Activated naive CD4-positive, alpha-beta T cell treated with anti-CD3 and anti-CD28 coated beads for 36 hours (primary cell): ENCODE measurements around the gene EFCAB8. TPM values are rescaled to one million over a fixed set of nuclear protein-coding genes. Genes with fewer than 3 reads are reported as not detected.
"Not testable (repeated sequence)": the region's sequence is repeated elsewhere in the genome, so short reads cannot be mapped to it uniquely, and the experiment has no call there.

Source experiments
- CTCF ChIA-PET: fragments of 350-600 bp; sonication (Branson Sonifier 250); formaldehyde crosslinking; loops from one replicate; lab custom pipeline; 2021; ENCODE audit warnings: antibody characterized with exemption; lab: Charles Lee
- DNase-seq: peaks from one replicate; pipeline ENCODE4 v3.0.0-alpha.2; 2020
- H3K27ac Mint-ChIP-seq: one replicate; pipeline ENCODE4 v1.8.0; 2021; ENCODE audit warnings: mild to moderate bottlenecking, mixed read lengths
- H3K27me3 Mint-ChIP-seq: one replicate; pipeline ENCODE4 v1.8.0; 2021; ENCODE audit warnings: low read depth, mixed read lengths
- H3K36me3 Mint-ChIP-seq: one replicate; pipeline ENCODE4 v1.8.0; 2021; ENCODE audit warnings: low read depth, mixed read lengths
- H3K4me1 Mint-ChIP-seq: one replicate; pipeline ENCODE4 v1.8.0; 2021; ENCODE audit warnings: low read depth, mixed read lengths
- H3K4me3 Mint-ChIP-seq: one replicate; pipeline ENCODE4 v1.8.0; 2021; ENCODE audit warnings: mild to moderate bottlenecking, moderate library complexity, mixed read lengths
- H3K9me3 Mint-ChIP-seq: one replicate; pipeline ENCODE4 v1.8.0; 2021; ENCODE audit warnings: mixed read lengths
- intact Hi-C: fragments of 100-400 bp; cut with micrococcal nuclease; formaldehyde crosslinking; loops from one replicate; pipeline ENCODE4 v1.15.1; 2023
- total RNA-seq, 2 experiments: library from RNA; stranded (reverse); gene quantifications; one replicate each; pipeline ENCODE4 v1.2.3, GENCODE V29; 2021

EFCAB8 gene
- total RNA-seq, 2 experiments from 2014 or later = 0.45 to 0.57 TPM

DNA sequence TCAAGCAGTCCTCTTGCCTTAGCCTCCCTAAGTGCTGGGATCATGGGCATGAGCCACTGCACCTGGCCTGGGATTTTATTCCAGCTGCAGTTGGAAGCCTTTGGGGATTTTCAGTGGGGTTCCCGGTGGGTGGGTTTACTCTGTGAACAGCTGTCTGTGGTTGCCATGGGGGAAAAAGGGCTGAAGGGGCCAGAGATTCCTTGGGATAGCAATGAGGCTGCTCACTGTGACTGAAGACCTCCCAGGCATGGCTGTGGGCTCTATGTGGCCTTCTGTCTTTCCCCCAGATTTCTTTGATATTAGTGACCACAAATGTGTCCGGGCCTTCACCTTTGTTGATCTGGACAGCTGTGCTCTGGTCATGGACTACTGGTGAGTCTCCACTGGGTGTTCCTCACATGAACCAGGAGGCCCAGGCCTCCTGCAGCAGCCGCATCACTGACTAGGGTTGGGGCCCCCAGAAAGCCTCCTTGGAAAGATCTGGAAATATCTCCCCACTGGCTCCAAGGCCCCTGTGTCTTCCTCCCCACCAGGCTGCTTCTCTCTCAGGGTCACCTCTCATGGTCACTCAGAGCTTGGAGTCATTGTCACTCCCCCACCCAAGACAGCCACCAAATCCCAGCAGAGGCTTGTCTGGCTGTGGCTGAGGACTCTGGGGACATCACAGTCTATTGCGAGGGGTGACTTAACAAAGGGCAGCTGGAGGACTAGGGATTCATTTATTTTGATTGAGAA lies 33.4 kb downstream of the EFCAB8 start:
- Mint-ChIP-seq H3K9me3 (no peaks in the 10 kb centered on the region), H3K4me3 (no peak overlapping the region), H3K4me1 (no peaks in the 10 kb centered on the region), H3K27me3 (no peaks in the 10 kb centered on the region), H3K27ac (no peak overlapping the region), H3K36me3 (no peaks in the 10 kb centered on the region)
- CTCF ChIA-PET = interaction anchor here (1.4 kb wide), 1 partner anchor 10 kb away, joined by 6 read pairs; no protein-coding TSS in a partner anchor
- DNase-seq = no peak
- intact Hi-C loops = no loop called here

DNA sequence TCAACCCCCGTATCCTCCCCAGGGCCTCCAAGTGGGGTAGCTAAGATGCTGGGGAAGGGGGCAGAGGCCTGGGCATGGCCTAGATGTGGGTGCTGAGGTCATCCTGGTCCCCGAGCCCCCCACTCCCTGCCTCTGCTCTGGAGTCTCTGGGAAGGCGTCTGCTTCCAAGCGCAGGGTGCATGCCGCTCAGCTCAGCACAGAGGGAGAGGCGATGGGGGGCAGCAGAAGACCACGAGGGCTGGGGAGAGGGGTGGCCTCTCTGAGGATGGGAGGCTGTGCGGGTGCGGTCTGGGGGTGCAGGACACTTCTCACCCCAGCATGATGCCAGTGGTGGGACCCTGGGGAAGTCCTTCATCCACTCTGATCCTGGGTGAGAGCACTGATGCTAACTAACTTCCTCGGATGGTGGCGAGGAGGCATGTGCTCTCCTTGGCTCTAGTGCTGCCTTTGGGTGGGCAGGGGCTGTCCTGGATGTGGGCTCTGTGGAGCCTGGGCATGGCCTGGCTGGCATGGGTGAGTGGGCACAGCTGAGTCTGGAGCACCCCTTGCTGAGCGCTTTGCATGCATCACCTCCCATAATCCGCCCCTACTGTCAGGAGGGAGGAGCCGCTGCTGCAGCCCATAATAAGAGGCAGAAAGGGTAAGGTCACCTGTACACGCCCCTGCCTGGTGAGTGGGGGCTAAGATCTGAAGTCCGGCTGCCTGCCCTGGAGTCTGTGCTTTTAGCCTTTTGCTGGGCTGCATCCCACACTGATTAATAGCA lies 34.7 kb downstream of the EFCAB8 start:
- Mint-ChIP-seq H3K36me3 (no peaks in the 10 kb centered on the region), H3K27ac (no peak overlapping the region), H3K9me3 (no peaks in the 10 kb centered on the region), H3K4me3 (no peak overlapping the region), H3K27me3 (no peaks in the 10 kb centered on the region), H3K4me1 (no peaks in the 10 kb centered on the region)
- CTCF ChIA-PET = interaction anchor here (1.9 kb wide), 1 partner anchor 104 kb away, joined by 9 read pairs; no protein-coding TSS in a partner anchor
- intact Hi-C loops = loop anchor here (1.0 kb wide), 1 partner anchor 103 kb away; no protein-coding TSS in a partner anchor
- no peak for DNase-seq

GRCh38 chr20:32894026-32894483 lies 35.3 kb downstream of the EFCAB8 start:
- CTCF ChIA-PET = interaction anchor here (1.9 kb wide), 1 partner anchor 105 kb away, joined by 9 read pairs; no protein-coding TSS in a partner anchor
- intact Hi-C loops = loop anchor here (1.0 kb wide), 1 partner anchor 104 kb away; no protein-coding TSS in a partner anchor

DNA sequence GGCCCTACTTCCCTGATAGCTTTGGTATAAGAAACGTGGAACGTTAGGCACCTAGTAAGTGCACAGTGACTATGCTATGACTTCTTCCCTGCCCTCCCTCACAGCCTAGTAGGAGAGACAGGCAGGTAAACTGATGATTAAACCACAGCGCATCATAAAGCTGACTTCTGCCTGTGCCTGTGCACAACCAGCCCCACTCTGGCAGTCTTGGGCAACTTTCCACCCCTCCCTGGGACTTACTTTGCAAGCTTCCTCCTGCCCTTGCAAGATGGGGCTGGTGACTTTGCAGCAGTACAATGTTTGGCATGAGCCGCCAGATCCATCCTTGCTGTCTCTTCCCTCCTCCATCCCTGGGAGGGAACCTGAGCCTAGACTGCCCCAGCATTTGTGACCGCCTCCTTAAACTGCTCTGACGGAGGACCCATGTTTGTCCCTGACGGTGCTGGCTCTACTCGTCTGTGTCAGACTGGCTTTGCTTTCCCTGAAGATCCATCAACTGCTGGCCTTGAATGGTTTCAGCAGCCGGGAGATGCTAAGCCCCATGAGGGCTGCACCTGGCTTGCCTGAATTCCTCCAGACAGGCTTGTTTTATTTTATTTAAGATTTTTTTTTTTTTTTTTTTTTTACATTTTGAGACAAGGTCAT lies 36.1 kb downstream of the EFCAB8 start:
- Mint-ChIP-seq H3K27ac (no peak overlapping the region), H3K4me3 (no peak overlapping the region), H3K9me3 (no peaks in the 10 kb centered on the region), H3K27me3 (no peaks in the 10 kb centered on the region), H3K4me1 (peaks cover 4% of the 10 kb centered on the region), H3K36me3 (no peaks in the 10 kb centered on the region)
- intact Hi-C loops = loop anchor here (1.0 kb wide), 1 partner anchor 105 kb away; no protein-coding TSS in a partner anchor
- no peak for DNase-seq
- CTCF ChIA-PET = interaction anchor here (1.9 kb wide), 1 partner anchor 105 kb away, joined by 9 read pairs; no protein-coding TSS in a partner anchor

More at GRCh38 chr20:32894026-32894483, 35.3 kb downstream of the EFCAB8 start:
- Mint-ChIP-seq H3K4me1 (peaks cover 4% of the 10 kb centered on the region), H3K9me3 (no peaks in the 10 kb centered on the region), H3K27ac (no peak overlapping the region), H3K36me3 (no peaks in the 10 kb centered on the region), H3K4me3 (no peak overlapping the region), H3K27me3 (no peaks in the 10 kb centered on the region)
- peak; percentile 41 for DNase-seq

- H3K27me3 Mint-ChIP-seq = no peaks in the 10 kb centered on the region
- no peaks in the 10 kb centered on the region for H3K36me3 Mint-ChIP-seq
- CTCF ChIA-PET = interaction anchor here (0.6 to 1.5 kb wide), 5 partner anchors 8 to 200 kb away, joined by 3 to 4 read pairs (median 3); no protein-coding TSS in a partner anchor
- H3K4me1 Mint-ChIP-seq = peaks cover 4% of the 10 kb centered on the region
- intact Hi-C loops = no loop called here
- H3K9me3 Mint-ChIP-seq = no peaks in the 10 kb centered on the region
- H3K4me3 Mint-ChIP-seq = no peak overlapping the region
- DNase-seq = no peak
- no peak overlapping the region for H3K27ac Mint-ChIP-seq
These were observed 38.0 kb downstream of the EFCAB8 start for GRCh38 chr20:32896521-32897280.

GRCh38 chr20:32898729-32899128 lies 40.0 kb downstream of the EFCAB8 start:
- Mint-ChIP-seq H3K9me3 (no peaks in the 10 kb centered on the region), H3K27ac (no peak overlapping the region), H3K4me1 (peaks cover 16% of the 10 kb centered on the region), H3K4me3 (no peak overlapping the region), H3K27me3 (no peaks in the 10 kb centered on the region), H3K36me3 (no peaks in the 10 kb centered on the region)
- CTCF ChIA-PET = no interaction called here
- DNase-seq = no peak
- intact Hi-C loops = no loop called here

DNA sequence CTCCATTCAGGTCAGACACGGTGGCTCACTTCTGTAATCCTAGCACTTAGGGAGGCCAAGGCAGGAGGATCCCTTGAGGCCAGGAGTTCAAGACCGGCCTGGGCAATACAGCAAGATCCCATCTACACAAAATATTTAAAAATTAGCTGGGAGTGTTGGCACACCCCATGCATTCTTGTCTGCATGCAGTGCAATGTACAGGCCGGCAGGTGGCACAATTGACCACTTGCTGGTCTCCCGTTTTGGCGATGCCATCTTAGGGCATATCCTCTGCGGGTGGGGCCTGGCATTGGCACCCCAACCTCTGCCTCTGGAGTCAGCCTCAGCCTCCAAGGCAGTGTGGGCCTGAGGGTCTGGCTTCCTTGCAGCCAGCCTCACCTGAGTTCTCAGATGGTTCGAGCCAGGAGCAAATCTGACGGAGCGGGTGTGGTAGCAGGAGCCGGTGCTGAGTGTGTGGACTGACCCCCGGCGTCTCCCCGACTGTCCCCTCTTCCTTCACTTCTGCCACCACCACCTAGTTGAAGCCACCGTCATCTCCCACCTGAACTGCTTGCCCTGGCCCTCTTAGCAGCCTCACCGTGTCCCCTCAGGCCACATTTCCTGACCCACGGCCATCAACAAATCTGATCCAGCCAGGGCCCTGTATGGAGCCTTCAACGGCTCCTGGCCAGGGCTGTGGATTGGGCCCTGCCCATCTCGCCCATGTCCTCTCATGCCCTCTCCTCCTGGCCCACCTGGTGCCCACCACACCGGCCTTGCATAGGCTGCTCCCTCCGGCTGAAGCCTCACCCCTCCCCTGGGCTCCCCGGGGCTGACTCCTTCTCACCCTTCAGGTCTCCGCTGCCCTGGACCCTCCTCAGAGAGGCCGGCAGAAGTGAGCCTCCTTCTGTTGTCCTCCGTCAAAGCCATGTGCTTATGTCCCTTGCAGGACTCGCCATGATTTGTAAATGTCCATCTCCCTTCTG lies 44.0 kb downstream of the EFCAB8 start:
- Mint-ChIP-seq H3K36me3 (no peaks in the 10 kb centered on the region), H3K27me3 (no peaks in the 10 kb centered on the region), H3K4me1 (peaks cover 29% of the 10 kb centered on the region), H3K27ac (peak overlapping the region; percentile 24), H3K9me3 (no peaks in the 10 kb centered on the region), H3K4me3 (no peak overlapping the region)
- CTCF ChIA-PET = interaction anchor here (0.6 to 3.3 kb wide), 21 partner anchors 11 to 386 kb away, joined by 3 to 65 read pairs (median 4); partner anchors contain the start of genes BPIFB2 and SUN5
- intact Hi-C loops = loop anchor here (1.0 to 2.0 kb wide), 8 partner anchors 43 to 397 kb away; no protein-coding TSS in a partner anchor
- peak; percentile 85 for DNase-seq

DNA sequence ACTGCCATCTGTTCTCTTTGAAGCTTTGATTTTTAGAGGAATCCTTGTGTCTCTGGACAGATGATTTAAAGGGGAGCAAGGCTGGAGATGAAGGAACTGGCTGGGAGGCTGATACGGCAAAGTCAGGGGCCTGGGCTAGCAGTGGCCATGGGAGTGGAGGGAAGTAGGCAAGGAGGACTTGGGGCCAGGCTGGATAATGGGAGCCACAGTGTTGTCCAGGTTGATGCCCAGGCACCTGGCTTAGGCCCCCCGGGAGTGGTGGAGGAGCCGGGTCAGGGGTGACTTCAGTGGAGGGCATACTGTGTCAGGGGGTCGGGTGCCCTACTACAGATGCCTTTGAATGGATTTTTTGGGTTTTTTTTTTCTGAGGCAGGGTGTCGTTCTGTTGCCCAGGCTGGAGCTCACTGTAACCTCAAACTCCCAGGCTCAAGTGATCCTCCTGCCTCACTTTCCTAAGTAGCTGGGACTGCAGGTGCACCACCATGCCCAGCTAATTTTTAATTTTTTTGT lies 45.0 kb downstream of the EFCAB8 start:
- CTCF ChIA-PET = interaction anchor here (0.5 to 3.5 kb wide), 6 partner anchors 42 to 629 kb away, joined by 3 to 32 read pairs (median 7); partner anchors contain the start of gene SUN5
- no peaks in the 10 kb centered on the region for H3K27me3 Mint-ChIP-seq
- H3K9me3 Mint-ChIP-seq = no peaks in the 10 kb centered on the region
- H3K27ac Mint-ChIP-seq = no peak overlapping the region
- no peak for DNase-seq
- peaks cover 27% of the 10 kb centered on the region for H3K4me1 Mint-ChIP-seq
- intact Hi-C loops = loop anchor here (2.0 kb wide), 2 partner anchors 69 to 309 kb away; no protein-coding TSS in a partner anchor
- no peak overlapping the region for H3K4me3 Mint-ChIP-seq
- H3K36me3 Mint-ChIP-seq = no peaks in the 10 kb centered on the region

DNA sequence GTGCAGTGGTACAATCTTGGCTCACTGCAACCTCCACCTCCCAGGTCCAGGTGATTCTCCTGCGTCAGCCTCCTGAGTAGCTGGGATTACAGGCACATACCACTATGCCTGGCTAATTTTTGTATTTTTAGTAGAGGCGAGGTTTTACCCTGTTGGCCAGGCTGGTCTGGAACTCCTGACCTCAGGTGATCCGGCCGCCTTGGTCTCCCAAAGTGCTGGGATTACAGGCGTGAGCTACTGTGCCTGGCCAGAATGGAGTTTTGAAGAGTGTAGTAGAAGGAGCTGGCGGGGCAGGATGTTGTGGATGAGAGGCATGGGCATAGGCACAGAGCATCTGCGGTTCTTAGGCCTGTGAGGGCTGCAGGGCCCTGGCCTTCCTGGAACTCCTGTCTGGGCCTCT lies 46.0 kb downstream of the EFCAB8 start:
- H3K4me3 Mint-ChIP-seq, intact Hi-C loops, H3K27ac Mint-ChIP-seq: not testable (repeated sequence)

GRCh38 chr20:32906200-32906599 lies 47.5 kb downstream of the EFCAB8 start:
- H3K27me3 Mint-ChIP-seq = no peaks in the 10 kb centered on the region
- H3K4me1 Mint-ChIP-seq = peaks cover 24% of the 10 kb centered on the region
- H3K36me3 Mint-ChIP-seq = no peaks in the 10 kb centered on the region
- CTCF ChIA-PET = interaction anchor here (1.2 to 3.5 kb wide), 4 partner anchors 39 to 190 kb away, joined by 3 to 32 read pairs (median 14); partner anchors contain the start of gene SUN5
- intact Hi-C loops = no loop called here
- peak; percentile 15 for DNase-seq
- no peak overlapping the region for H3K4me3 Mint-ChIP-seq
- no peaks in the 10 kb centered on the region for H3K9me3 Mint-ChIP-seq
- no peak overlapping the region for H3K27ac Mint-ChIP-seq

More for the DNA sequence above, 46.0 kb downstream of the EFCAB8 start:
- H3K36me3 Mint-ChIP-seq, H3K27me3 Mint-ChIP-seq, DNase-seq, H3K9me3 Mint-ChIP-seq: not testable (repeated sequence)
- CTCF ChIA-PET = interaction anchor here (0.7 to 3.5 kb wide), 5 partner anchors 41 to 300 kb away, joined by 3 to 32 read pairs (median 9); partner anchors contain the start of gene SUN5
- peaks cover 24% of the 10 kb centered on the region for H3K4me1 Mint-ChIP-seq
